Neural cell (in vitro differentiated cells): ENCODE measurements around the gene GRM1. TPM values are rescaled to one million over a fixed set of nuclear protein-coding genes. Genes with fewer than 3 reads are reported as not detected.

Source experiments
- H2AFZ ChIP-seq: fragments of 200-600, 300-800 bp; sonication (generic), shearing (Covaris generic); 2 replicates; pipeline ENCODE4 v1.6.0; 2014; ENCODE audit warnings: low read depth, mild to moderate bottlenecking, antibody characterized with exemption, low read length, moderate library complexity
- H3F3A ChIP-seq: fragments of 200-600 bp; shearing (Covaris generic); 2 replicates; pipeline ENCODE4 v1.6.1; 2016; ENCODE audit warnings: mild to moderate bottlenecking, moderate library complexity, mixed read lengths, antibody characterized with exemption, low read length; ENCODE audit not compliant: insufficient read depth, poor library complexity, severe bottlenecking
- H3K27ac ChIP-seq: fragments of 200-600, 300-800 bp; sonication (generic), shearing (Covaris generic); 2 replicates; pipeline ENCODE4 v1.5.1; 2014; ENCODE audit warnings: mild to moderate bottlenecking, low read length, moderate library complexity
- H3K27me3 ChIP-seq: fragments of 300-800, 200-600 bp; sonication (generic), shearing (Covaris generic); 2 replicates; pipeline ENCODE4 v1.6.0; 2014; ENCODE audit warnings: mild to moderate bottlenecking, low read depth, low read length, moderate library complexity; ENCODE audit not compliant: insufficient read depth
- H3K36me3 ChIP-seq: fragments of 300-800, 200-600 bp; sonication (generic), shearing (Covaris generic); 2 replicates; pipeline ENCODE4 v1.5.1; 2014; ENCODE audit warnings: mild to moderate bottlenecking, antibody characterized with exemption, low read length, moderate library complexity; ENCODE audit not compliant: insufficient read depth
- H3K4me2 ChIP-seq: fragments of 300-800, 200-600 bp; sonication (generic), shearing (Covaris generic); 2 replicates; pipeline ENCODE4 v1.6.0; 2014; ENCODE audit warnings: mild to moderate bottlenecking, low read length
- H3K4me3 ChIP-seq: fragments of 300-800, 200-600 bp; sonication (generic), shearing (Covaris generic); 2 replicates; pipeline ENCODE4 v1.5.1; 2014; ENCODE audit warnings: mild to moderate bottlenecking, low read length, moderate library complexity
- H3K79me2 ChIP-seq: fragments of 200-600 bp; shearing (Covaris generic); replicated peaks from 2 replicates; pipeline ENCODE4 v1.6.0; 2014; ENCODE audit warnings: mild to moderate bottlenecking, low read length, moderate library complexity; ENCODE audit not compliant: insufficient read depth
- H3K9ac ChIP-seq: fragments of 300-800, 200-600 bp; sonication (generic), shearing (Covaris generic); 2 replicates; pipeline ENCODE4 v1.6.1; 2016; ENCODE audit warnings: mild to moderate bottlenecking, low read length, mixed read lengths
- H3K9me2 ChIP-seq: fragments of 200-600 bp; shearing (Covaris generic); 2 replicates; pipeline ENCODE4 v1.6.1; 2016; ENCODE audit warnings: mild to moderate bottlenecking, low read length, mixed read lengths; ENCODE audit not compliant: insufficient read depth
- H3K9me3 ChIP-seq: fragments of 200-600, 300-800 bp; sonication (generic), shearing (Covaris generic); 2 replicates; pipeline ENCODE4 v1.6.1; 2016; ENCODE audit warnings: mild to moderate bottlenecking, mixed run types, low read length, moderate library complexity, mixed read lengths
- H4K20me1 ChIP-seq: fragments of 200-600 bp; shearing (Covaris generic); 2 replicates; pipeline ENCODE4 v1.6.1; 2016; ENCODE audit warnings: mild to moderate bottlenecking, mixed run types; ENCODE audit not compliant: insufficient read depth
- CTCF ChIP-seq: fragments of 450-650 bp; IDR thresholded peaks from 2 replicates; pipeline ENCODE4 v1.5.1; 2014; ENCODE audit warnings: antibody characterized with exemption, mild to moderate bottlenecking, moderate library complexity; ENCODE audit not compliant: poor library complexity, severe bottlenecking
- EP300 ChIP-seq: fragments of 450-650 bp; conservative IDR thresholded peaks from 2 replicates; pipeline ENCODE4 v1.6.1; 2014; ENCODE audit warnings: antibody characterized with exemption, mild to moderate bottlenecking, moderate library complexity; ENCODE audit not compliant: poor library complexity, severe bottlenecking
- MXI1 ChIP-seq: fragments of 450-650 bp; conservative IDR thresholded peaks from 2 replicates; pipeline ENCODE4 v1.6.1; 2014; ENCODE audit warnings: antibody characterized with exemption, mild to moderate bottlenecking; ENCODE audit not compliant: poor library complexity, severe bottlenecking
- POLR2AphosphoS5 ChIP-seq: IDR thresholded peaks from 2 replicates; pipeline ENCODE4 v1.6.1; 2012
- RAD21 ChIP-seq: fragments of 450-650 bp; conservative IDR thresholded peaks from 2 replicates; pipeline ENCODE4 v1.6.1; 2014; ENCODE audit warnings: antibody characterized with exemption, mild to moderate bottlenecking, moderate library complexity
- REST ChIP-seq: IDR thresholded peaks from 2 replicates; pipeline ENCODE4 v1.6.1; 2012; ENCODE audit warnings: borderline replicate concordance
- TAF1 ChIP-seq: IDR thresholded peaks from 2 replicates; pipeline ENCODE4 v1.6.1; 2012; ENCODE audit warnings: low read depth
- polyA plus RNA-seq: library from polyadenylated mRNA; depleted of rRNA; stranded (reverse); fragments of >200 nt; gene quantifications from 2 replicates; pipeline ENCODE4 v1.2.3, GENCODE V29; 2014

GRM1 gene
- polyA plus RNA-seq, 1 donor from 2014 or later: 2.9 TPM

GRCh38 chr6:146312608-146313007 is 283.7 kb downstream of the GRM1 start:
- Histone ChIP-seq H3F3A (no peaks in the 10 kb centered on the region), H3K4me3 (no peak overlapping the region), H3K27me3 (no peaks in the 10 kb centered on the region), H3K9ac (no peak overlapping the region), H3K4me2 (no peak overlapping the region), H2AFZ (no peak overlapping the region), H4K20me1 (no peaks in the 10 kb centered on the region), H3K9me2 (no peaks in the 10 kb centered on the region), H3K27ac (no peak overlapping the region), H3K36me3 (no peaks in the 10 kb centered on the region), H3K79me2 (no peaks in the 10 kb centered on the region), H3K9me3 (no peaks in the 10 kb centered on the region)
- no peak for TF ChIP-seq TAF1
- no peak for TF ChIP-seq MXI1
- TF ChIP-seq RAD21: no peak
- no peak for TF ChIP-seq CTCF
- no peak for TF ChIP-seq REST

GRCh38 chr6:146315381-146316174 is 286.7 kb downstream of the GRM1 start:
- H4K20me1 ChIP-seq: no peaks in the 10 kb centered on the region
- no peaks in the 10 kb centered on the region for H3K79me2 ChIP-seq

More at GRCh38 chr6:146315381-146316174, 286.7 kb downstream of the GRM1 start:
- Histone ChIP-seq H2AFZ (no peak overlapping the region), H3K9ac (no peak overlapping the region), H3K9me2 (no peaks in the 10 kb centered on the region), H3K4me2 (no peak overlapping the region), H3K9me3 (no peaks in the 10 kb centered on the region), H3K36me3 (no peaks in the 10 kb centered on the region), H3K4me3 (no peak overlapping the region), H3K27ac (no peak overlapping the region), H3K27me3 (no peaks in the 10 kb centered on the region), H3F3A (no peaks in the 10 kb centered on the region)
- TF ChIP-seq EP300: no peak
- TF ChIP-seq CTCF: no peak
- TF ChIP-seq TAF1: no peak
- no peak for TF ChIP-seq RAD21
- no peak for TF ChIP-seq POLR2AphosphoS5
